Measurements from ENCODE around the gene BARD1. TPM values are rescaled to one million over a fixed set of nuclear protein-coding genes. Genes with fewer than 3 reads are reported as not detected.
"Not testable (repeated sequence)": the region's sequence is repeated elsewhere in the genome, so short reads cannot be mapped to it uniquely, and the experiment has no call there.

BARD1 gene
- total RNA-seq, 2 donors from 2014 or later = 22.3 to 30.8 TPM

DNA sequence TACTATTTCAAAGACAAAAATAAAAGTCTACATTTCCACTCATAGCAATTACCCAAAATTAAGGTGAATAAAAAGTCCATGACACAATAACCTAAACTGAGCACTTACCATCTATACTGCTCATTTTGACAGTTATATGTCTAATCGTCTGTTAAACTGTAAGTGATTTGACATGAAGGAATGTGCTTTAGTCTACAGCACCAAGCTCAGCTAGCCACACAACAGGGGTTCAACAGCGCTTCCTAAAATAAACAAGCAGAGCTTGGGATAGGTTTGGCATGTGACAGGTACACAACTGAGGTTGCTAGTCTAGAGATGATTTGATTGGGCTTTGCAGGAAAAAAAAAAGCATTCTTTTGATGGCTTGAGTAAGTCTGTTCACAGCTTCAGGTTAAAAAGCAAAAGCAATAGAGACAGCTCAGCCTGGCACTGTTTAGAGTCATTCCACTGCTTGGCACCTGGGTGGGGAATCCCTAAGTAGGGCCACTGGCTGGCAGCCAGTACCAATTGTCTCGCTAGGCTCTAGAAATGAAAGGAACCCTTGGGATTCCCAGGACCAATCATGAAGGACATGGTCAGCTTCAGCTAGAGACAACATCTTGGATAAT lies 78.6 kb downstream of the BARD1 start:
- Mint-ChIP-seq H3K36me3 (ENCODE audit: low read depth) (peaks cover 45% of the 10 kb centered on the region), H3K27ac (no peak overlapping the region), H3K4me3 (no peak overlapping the region), H3K4me1 (no peaks in the 10 kb centered on the region), H3K27me3 (no peaks in the 10 kb centered on the region), H3K9me3 (no peaks in the 10 kb centered on the region)
- peak; percentile 59 for ATAC-seq (replicated peaks)

DNA sequence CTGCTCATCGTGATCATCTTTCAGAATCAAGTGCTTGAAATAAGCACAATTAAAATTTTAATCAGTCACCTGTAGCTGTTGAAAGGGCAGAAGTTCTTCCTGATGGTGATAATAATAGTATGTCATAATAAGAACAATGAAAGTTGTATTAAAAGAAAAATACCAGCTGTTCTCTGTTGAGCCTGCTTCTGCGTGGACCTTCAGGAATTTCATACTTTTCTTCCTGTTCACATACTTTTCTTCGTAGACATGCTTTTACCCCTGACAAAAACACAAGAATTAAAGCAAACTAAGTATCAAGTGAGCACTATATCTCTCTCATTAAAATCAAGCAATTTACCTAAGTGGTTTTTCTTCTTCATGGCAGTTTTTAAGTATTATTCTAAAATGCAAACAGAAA lies 79.2 kb downstream of the BARD1 start:
- ATAC-seq (replicated peaks) = no peak
- H3K9me3 Mint-ChIP-seq = no peaks in the 10 kb centered on the region
- peaks cover 45% of the 10 kb centered on the region for H3K36me3 Mint-ChIP-seq (ENCODE audit: low read depth)
- no peaks in the 10 kb centered on the region for H3K27me3 Mint-ChIP-seq
- no peak overlapping the region for H3K27ac Mint-ChIP-seq
- H3K4me3 Mint-ChIP-seq = no peak overlapping the region
- no peaks in the 10 kb centered on the region for H3K4me1 Mint-ChIP-seq

DNA sequence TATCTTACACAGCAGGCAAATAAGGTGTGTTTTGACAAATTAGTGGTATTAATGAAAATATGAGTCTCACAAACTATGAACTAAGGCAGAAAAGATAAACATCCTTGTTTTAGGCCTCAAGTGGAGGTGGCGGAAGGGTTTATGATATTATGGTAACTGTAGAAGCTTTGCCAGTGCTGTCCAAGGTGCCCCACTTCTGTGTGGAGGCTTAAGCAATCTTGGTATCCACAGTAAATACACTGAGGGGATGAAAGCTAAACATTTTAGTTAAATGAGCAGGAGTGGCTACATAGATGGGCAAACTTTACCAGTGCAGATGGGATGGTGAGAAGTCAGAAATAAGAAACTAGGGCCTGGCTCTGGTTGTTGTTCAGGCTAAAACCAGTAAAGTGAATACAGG lies 84.7 kb downstream of the BARD1 start:
- no peak overlapping the region for H3K27ac Mint-ChIP-seq
- ATAC-seq (replicated peaks) = no peak
- H3K9me3 Mint-ChIP-seq = peaks cover 3% of the 10 kb centered on the region
- H3K36me3 Mint-ChIP-seq (ENCODE audit: low read depth) = peaks cover 36% of the 10 kb centered on the region
- no peak overlapping the region for H3K4me3 Mint-ChIP-seq
- H3K4me1 Mint-ChIP-seq = no peaks in the 10 kb centered on the region
- no peaks in the 10 kb centered on the region for H3K27me3 Mint-ChIP-seq

DNA sequence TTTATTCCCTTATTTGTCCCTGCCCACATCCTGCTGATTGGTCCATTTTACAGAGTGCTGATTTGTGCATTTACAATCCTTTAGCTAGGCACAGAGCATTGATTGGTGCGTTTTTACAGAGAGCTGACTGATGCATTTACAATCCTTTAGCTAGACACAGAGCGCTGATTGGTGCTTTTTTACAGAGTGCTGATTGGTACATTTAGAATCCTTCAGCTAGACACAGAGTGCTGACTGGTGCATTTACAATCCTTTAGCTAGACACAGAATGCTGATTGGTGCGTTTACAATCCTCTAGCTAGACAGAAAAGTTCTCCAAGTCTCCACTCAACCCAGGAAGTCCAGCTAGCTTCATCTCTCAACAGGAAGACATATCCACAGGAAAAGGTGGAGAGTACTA lies 91.6 kb downstream of the BARD1 start:
- H3K36me3 Mint-ChIP-seq (ENCODE audit: low read depth); H3K27ac Mint-ChIP-seq; H3K27me3 Mint-ChIP-seq; ATAC-seq (replicated peaks); H3K4me3 Mint-ChIP-seq; H3K9me3 Mint-ChIP-seq; H3K4me1 Mint-ChIP-seq: not testable (repeated sequence)

DNA sequence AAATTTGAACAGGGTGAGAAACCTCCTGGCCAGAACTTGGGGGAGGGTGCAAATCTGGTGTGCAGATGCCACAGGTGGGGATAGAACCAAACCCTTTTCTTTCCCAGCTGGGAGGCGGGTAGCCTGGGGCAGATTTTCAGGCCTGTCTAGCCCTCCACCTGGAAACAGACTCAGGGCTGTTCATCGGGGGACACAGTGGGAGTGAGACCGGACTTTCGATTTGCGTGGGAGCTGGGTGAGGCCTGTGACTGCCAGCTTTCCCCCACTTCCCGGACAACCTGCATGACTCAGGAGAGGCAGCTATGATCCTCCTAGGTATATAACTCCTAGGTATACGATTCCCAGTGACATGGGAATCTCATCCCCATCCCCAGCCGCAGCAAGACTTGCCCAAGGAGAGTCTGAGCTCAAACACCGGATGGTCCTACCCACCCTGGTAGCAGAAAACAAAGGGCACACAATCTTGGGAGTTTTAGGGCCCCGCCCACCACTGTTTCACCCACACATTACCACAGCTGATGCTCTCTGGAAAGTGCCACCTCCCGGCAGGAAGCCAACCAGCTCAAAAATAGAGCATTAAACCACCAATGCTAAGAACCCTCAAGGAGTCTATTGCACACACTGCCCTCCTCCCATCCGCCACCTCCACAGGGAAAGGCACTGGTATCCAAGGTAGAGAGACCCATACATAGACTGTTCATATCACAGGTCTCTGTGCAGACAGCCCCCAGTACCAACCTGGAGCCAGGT lies 92.5 kb downstream of the BARD1 start:
- peaks cover 6% of the 10 kb centered on the region for H3K36me3 Mint-ChIP-seq (ENCODE audit: low read depth)
- peaks cover 6% of the 10 kb centered on the region for H3K9me3 Mint-ChIP-seq
- ATAC-seq (replicated peaks) = no peak
- no peak overlapping the region for H3K4me3 Mint-ChIP-seq
- H3K4me1 Mint-ChIP-seq = no peaks in the 10 kb centered on the region
- no peak overlapping the region for H3K27ac Mint-ChIP-seq
- H3K27me3 Mint-ChIP-seq = no peaks in the 10 kb centered on the region

DNA sequence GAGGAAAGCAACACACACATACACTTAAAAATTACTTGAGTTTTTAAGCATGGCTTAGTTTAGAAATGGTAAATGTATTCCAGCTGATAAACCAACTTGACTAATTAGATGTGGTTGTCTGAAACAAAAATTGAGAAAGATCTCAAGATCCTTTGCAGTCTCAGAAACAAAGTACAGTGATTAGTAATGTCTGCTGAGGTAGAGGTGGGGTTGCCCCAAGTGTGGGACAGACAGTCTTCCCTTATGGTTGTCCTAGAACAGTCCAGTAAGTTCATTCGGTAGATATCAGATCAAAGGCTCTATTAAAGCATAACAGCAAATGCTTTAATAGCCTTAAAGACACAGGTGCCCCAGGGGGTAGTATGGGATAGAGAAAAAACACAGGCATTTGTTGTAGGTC lies 94.5 kb downstream of the BARD1 start:
- peaks cover 6% of the 10 kb centered on the region for H3K36me3 Mint-ChIP-seq (ENCODE audit: low read depth)
- no peak overlapping the region for H3K4me3 Mint-ChIP-seq
- no peaks in the 10 kb centered on the region for H3K27me3 Mint-ChIP-seq
- peaks cover 3% of the 10 kb centered on the region for H3K9me3 Mint-ChIP-seq
- no peak overlapping the region for H3K27ac Mint-ChIP-seq
- no peaks in the 10 kb centered on the region for H3K4me1 Mint-ChIP-seq
- ATAC-seq (replicated peaks) = peak; percentile 37

DNA sequence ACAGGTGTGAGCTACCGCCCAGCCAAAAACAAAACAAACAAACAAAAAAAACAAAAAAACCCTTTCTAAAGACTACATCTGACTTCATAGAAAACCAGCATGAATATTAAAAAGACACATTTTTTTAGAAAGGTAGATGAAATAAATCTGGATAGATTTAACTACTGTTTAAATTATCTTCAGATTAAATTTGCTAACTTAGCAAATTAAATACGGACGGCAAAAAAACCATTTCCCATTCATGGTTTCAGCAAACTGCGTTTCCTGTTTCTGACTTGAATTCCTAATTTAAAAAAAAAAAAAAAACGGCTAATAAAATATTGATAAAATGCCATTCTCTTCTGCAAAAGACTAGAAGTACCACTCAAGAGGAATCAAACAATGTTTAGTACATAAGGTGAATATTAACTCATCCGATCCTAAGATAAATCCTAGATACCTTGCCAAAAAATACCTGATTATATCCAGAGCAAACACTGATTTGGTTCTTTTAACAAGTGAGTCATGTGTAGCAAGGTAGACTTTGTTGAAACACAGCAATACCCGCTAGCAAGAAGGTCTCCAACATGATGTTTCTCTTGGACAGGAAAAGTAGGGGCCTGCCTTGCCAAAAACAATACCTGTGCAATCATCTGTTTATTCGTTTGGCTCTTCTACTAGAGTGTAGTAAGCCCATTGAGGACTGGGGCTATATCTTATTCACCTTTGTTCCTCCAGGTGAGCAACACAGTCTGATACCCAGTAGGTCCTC lies 96.2 kb downstream of the BARD1 start:
- Mint-ChIP-seq H3K27me3 (no peaks in the 10 kb centered on the region), H3K27ac (no peak overlapping the region), H3K36me3 (ENCODE audit: low read depth) (peaks cover 3% of the 10 kb centered on the region), H3K9me3 (peaks cover 2% of the 10 kb centered on the region), H3K4me3 (no peak overlapping the region), H3K4me1 (no peaks in the 10 kb centered on the region)
- ATAC-seq (replicated peaks) = no peak

DNA sequence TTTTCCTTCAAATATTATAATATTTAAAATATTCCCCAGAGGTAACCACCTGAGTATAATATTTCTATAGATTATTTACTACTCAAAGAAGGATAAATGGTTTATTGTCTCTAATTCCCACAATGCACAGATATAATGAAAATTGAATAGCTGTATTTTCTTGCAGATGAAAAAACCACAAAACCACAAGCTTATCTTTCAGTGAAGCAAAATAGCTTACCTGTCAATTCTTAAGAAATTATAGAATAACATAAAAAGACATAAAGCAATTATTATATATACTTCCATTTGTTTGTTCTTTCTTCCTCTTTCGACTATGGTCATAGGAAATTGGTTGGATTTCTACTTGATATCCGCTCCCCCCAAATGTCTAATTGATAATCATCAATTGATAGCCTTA lies 98.8 kb downstream of the BARD1 start:
- no peak for ATAC-seq (replicated peaks)
- Mint-ChIP-seq H3K4me1 (no peaks in the 10 kb centered on the region), H3K4me3 (no peak overlapping the region), H3K27ac (no peak overlapping the region), H3K36me3 (ENCODE audit: low read depth) (no peaks in the 10 kb centered on the region), H3K9me3 (no peaks in the 10 kb centered on the region), H3K27me3 (no peaks in the 10 kb centered on the region)

DNA sequence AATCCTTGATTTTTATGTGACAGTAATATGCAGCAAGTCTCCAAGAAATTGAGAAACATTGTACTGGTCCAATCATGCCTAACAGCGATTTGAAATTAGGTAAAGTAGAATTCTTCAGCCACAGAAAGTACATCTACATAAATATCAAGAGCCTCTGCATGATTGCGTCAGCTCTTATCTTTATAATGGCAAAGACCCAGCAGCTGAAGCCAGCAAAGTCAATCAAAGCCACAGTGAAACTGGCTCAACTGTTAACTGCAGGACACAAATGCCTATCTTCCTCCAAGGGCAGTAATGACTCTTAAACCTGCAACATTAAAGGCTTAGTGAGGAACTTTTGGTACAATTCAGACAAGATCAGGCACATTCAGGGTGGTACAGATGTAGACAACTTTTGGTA lies 102.5 kb downstream of the BARD1 start:
- H3K27ac Mint-ChIP-seq = no peak overlapping the region
- no peaks in the 10 kb centered on the region for H3K27me3 Mint-ChIP-seq
- H3K9me3 Mint-ChIP-seq = no peaks in the 10 kb centered on the region
- no peaks in the 10 kb centered on the region for H3K4me1 Mint-ChIP-seq
- no peaks in the 10 kb centered on the region for H3K36me3 Mint-ChIP-seq (ENCODE audit: low read depth)
- no peak for ATAC-seq (replicated peaks)
- H3K4me3 Mint-ChIP-seq = no peak overlapping the region

DNA sequence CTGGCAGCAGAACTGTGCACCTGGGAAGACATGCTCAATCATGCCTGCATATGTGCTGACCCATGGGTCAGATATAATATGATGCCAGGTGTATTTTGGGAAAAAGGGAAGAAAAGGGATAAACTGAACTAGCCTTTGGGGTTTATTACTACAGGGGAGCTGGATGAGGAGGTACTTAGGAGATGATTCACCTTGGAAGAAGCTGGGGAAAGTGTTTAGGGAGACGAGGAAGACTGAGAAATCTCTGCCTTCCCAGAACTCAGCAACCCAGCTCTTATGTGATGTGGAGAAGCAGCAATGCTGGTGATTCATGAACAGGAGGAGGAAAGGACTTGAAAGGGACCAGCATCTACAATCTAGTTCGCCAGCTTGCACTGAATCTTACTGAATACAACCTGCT lies 110.2 kb downstream of the BARD1 start:
- no peaks in the 10 kb centered on the region for H3K4me1 Mint-ChIP-seq
- no peak overlapping the region for H3K4me3 Mint-ChIP-seq
- no peaks in the 10 kb centered on the region for H3K36me3 Mint-ChIP-seq (ENCODE audit: low read depth)

DNA sequence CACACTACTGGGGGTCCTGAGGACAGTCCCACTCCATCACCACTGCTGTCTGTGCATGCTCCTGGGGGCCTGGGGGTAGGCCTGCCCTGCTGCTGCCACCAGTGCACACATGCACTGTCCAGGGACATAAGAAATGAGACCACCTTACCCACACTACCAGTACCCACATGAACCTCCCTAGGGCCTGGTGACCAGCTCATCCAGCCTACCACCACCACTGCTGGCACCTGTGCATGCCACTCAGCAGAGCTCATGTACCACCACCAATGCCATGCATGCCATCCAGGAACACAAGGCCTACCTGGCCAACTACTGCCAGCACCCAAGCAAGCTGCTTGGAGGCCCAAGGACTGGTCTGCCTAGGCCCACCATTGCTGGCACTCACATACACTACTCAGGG lies 112.8 kb downstream of the BARD1 start:
- H3K9me3 Mint-ChIP-seq = peaks cover 12% of the 10 kb centered on the region
- no peaks in the 10 kb centered on the region for H3K36me3 Mint-ChIP-seq (ENCODE audit: low read depth)
- H3K4me1 Mint-ChIP-seq = no peaks in the 10 kb centered on the region
- no peak for ATAC-seq (replicated peaks)
- H3K4me3 Mint-ChIP-seq = no peak overlapping the region
- H3K27ac Mint-ChIP-seq = no peak overlapping the region
- H3K27me3 Mint-ChIP-seq = peaks cover 5% of the 10 kb centered on the region

More for the DNA sequence above, 110.2 kb downstream of the BARD1 start:
- Mint-ChIP-seq H3K27me3 (peaks cover 5% of the 10 kb centered on the region), H3K27ac (no peak overlapping the region), H3K9me3 (peaks cover 7% of the 10 kb centered on the region)
- no peak for ATAC-seq (replicated peaks)

DNA sequence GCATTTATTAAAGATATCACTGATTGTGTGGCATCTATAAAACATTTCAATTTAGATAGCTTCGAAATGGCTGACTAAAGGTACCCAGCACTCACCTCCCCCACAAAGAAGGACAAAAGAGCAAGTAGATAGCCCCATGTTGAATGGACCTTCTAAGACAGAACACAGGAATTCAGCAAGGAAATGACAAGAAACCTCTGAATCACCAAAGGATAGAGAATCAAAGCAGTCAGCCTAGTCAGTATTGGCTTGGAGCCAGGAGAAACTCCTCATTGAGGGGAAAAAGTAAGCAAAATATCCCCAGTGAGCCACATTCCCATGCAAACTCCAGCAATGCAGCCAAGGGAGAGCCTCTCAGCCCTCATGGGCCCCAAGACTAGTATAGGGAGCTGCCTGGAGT lies 113.7 kb downstream of the BARD1 start:
- no peak overlapping the region for H3K27ac Mint-ChIP-seq
- no peaks in the 10 kb centered on the region for H3K4me1 Mint-ChIP-seq
- peaks cover 6% of the 10 kb centered on the region for H3K9me3 Mint-ChIP-seq
- no peak for ATAC-seq (replicated peaks)
- no peak overlapping the region for H3K4me3 Mint-ChIP-seq
- peaks cover 5% of the 10 kb centered on the region for H3K27me3 Mint-ChIP-seq
- no peaks in the 10 kb centered on the region for H3K36me3 Mint-ChIP-seq (ENCODE audit: low read depth)

DNA sequence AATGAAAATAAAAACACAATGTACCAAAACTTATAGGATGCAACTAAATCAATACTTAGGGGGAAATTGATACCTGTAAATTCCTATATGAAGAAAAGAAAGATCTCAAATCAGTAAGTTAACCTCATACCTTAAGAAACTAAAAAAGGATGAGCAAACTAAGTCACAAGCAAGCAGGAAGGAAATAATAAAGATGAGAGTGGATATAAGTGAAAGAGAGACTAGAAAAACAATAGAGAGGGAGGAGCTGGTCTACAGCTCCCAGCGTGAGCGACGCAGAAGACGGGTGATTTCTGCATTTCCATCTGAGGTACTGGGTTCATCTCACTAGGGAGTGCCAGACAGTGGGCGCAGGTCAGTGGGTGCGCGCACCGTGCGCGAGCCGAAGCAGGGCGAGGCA lies 125.9 kb downstream of the BARD1 start:
- H3K4me3 Mint-ChIP-seq = peak overlapping the region; percentile 47
- not testable (repeated sequence) for ATAC-seq (replicated peaks); H3K9me3 Mint-ChIP-seq; H3K4me1 Mint-ChIP-seq; H3K36me3 Mint-ChIP-seq (ENCODE audit: low read depth); H3K27ac Mint-ChIP-seq; H3K27me3 Mint-ChIP-seq

DNA sequence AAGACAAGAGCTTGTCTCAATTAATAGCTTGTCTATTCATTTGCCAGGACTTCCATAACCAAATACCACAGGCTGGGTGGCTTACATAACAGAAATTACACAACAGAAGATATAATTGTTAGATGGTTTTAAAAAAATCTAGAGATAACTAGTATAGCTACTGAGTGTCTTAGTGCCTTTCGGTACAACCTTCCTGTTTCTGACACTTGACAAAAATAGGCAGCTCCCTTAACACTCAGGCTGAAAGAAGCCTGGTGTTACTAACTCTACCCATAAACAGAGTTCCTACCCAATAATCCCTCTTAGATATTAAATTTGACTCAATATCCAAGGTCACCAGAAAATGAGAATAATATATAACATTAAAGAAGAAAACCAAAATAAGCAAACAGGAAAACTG lies 129.7 kb downstream of the BARD1 start:
- no peak for ATAC-seq (replicated peaks)
- H3K27me3 Mint-ChIP-seq = no peaks in the 10 kb centered on the region
- no peak overlapping the region for H3K27ac Mint-ChIP-seq
- no peaks in the 10 kb centered on the region for H3K4me1 Mint-ChIP-seq
- no peaks in the 10 kb centered on the region for H3K36me3 Mint-ChIP-seq (ENCODE audit: low read depth)
- H3K4me3 Mint-ChIP-seq = no peak overlapping the region
- peaks cover 6% of the 10 kb centered on the region for H3K9me3 Mint-ChIP-seq
